Activated CD8-positive, alpha-beta memory T cell treated with anti-CD3 and anti-CD28 coated beads, Interleukin-2, amount 50 U/mL, for 48 hours (primary cell): ENCODE measurements around the gene BTAF1.

Experiments used
- DNase-seq: peaks from one replicate; pipeline ENCODE4 v3.0.0-alpha.2; 2020

The BTAF1 gene

DNA sequence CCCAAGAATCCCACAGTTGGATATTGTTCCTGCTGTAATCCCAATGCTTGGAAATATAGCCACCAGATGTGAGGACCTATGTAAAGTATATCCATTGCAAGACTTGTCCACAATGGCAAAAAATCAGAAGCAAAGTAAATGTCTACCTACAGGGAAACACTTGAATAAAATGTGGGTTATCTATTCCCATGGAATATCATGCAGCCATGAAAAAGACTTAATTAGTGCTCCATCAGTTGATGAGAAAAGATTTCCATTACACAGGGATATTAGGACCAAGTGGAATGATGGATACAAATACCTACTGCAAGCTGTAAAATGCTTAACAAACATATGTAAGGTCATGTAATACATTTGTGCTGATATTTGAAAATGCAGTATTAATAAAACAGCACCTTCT lies 131.2 kb downstream of the BTAF1 start:
- DNase-seq = no peak

DNA sequence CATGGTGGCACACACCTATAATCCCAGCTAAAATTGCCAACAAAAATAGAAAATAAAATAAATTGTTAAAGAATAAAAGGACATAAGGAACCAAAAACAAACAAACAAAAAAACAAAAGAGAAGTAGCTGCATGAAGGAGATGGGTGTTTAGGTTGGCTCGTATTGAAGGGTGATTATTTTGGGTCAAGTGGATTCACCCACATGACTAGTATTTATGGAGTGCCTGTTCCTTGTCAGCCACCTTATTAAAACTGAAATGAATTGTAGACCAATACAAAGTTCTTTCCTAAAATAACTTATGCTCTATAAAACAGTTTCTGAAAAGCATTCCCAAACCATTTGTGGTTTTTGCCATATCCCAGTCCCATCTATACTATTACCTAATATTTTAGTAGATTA lies 138.7 kb downstream of the BTAF1 start:
- no peak for DNase-seq

DNA sequence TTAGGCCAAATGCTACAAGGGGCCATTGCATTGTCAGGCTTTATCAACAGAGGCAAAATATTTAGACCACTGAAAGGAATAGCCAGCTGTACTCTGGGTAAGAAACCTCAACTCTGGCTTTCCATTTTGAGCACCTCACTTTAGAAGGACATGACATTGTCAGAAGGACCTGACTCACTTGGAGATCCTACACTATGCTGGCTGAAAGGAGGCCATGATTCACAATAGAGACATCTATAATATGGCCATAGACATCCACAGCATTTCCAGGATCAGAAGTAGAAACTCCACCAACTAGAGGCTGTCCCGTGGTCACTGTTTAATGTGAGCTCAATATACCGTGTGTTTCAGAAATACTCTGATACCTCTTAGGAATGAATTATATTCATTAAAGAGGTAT lies 140.9 kb downstream of the BTAF1 start:
- no peak for DNase-seq

DNA sequence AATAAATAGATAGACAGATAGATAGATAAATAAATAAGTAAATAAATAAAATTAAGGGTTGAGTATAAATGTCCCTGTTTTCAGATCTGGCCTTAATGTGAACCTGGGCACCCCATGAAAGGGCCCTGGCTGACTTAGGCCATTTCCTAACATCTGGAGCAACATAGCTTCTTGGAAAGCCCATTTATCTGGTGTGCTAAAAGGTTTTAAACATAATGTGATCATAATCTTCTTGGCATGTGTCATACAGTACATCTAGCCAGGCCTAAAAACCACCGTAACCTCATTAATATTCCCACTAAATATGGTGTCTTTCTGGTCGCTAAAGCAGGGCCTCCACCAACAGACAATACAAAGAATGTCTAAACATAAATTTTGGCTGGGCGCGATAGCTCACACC lies 142.8 kb downstream of the BTAF1 start:
- DNase-seq = no peak

DNA sequence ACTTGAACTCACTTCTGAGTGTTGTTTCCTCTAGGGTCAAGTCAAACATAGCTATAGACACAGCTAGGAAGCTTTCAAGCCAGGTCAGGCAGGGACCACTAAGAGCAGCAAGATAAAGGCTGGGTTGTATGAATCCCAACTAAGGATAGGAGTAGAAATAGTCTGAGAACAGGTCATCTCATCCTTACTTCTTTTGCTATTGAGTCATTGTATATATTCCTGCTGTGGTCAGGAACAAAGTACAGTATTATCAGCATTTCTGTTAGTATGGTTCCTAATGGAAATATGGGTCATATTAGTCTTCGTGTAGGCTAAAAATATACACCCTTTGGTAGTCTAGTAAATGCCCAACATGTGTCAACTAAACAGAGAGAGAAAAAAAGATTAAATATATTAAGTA lies 145.3 kb downstream of the BTAF1 start:
- DNase-seq = no peak

DNA sequence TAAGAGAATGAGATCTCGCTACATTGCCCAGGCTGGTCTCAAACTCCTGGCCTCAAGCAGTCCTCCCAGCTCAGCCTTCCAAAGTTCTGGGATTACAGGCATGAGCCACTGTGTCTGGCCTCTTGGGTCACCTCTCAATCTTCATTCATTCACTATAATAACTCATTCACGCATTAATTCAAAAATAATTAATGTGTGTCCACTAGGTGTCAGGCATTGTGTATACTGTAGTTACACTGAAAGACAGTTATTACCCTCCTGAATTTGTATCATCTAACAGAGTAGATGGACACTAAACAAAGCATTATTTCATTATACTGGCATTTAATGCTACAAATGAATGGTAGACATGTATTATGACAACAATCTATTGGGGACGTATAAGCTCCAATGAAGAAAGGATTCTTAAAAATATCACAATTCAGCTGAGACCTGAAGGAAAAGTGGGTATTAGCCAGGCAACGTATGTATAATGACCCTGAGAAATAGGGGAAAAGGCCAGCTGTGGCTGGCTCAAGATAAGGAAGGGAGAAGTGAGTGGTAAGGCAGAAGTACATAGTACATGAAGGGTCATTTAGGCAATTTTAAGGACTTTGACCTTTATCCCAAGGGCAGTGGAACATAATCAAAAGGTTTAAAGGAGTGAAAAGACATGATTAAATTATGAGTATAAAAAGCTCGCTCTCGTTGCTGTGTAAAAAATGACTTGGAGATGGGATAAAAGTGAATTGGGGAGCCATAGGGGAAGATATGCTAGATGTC lies 150.7 kb downstream of the BTAF1 start:
- no peak for DNase-seq

DNA sequence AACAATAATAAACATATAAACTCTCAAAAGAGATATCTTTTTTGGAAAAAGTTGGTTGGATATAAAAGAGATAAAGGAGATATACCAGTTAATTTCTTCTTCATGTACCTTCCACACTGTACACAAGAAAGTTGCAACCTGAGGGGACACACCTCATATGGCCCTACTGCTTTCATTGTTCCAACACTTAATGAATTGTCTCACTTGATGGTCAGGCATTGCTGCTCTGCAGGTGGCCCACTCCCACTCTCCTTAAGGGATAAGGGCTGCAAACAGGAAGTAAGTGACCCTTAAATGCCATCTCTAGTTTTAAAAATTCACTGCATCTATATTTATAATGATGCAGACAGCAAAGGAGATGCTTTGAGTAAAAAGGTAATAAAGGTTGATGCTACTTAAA lies 152.3 kb downstream of the BTAF1 start:
- no peak for DNase-seq

DNA sequence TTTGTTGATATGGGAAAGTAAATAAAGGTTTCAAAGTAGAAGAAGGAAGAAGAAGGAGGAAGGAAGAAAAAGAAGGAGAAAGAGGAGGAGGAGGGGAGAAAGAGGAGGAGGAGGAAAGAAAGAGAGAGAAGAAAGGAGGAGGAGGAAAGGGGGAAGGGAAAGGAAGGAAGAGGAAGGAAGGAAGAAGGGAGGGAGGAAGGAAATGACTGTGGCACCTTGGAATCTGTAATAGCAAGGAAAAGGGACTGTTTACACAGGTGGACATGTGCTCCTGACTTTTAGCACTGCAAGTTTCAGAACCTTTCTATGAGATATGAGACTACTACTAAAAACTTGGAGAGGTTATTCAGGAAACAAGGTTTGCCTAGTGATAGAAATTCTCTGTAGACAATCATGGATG lies 153.2 kb downstream of the BTAF1 start:
- no peak for DNase-seq

DNA sequence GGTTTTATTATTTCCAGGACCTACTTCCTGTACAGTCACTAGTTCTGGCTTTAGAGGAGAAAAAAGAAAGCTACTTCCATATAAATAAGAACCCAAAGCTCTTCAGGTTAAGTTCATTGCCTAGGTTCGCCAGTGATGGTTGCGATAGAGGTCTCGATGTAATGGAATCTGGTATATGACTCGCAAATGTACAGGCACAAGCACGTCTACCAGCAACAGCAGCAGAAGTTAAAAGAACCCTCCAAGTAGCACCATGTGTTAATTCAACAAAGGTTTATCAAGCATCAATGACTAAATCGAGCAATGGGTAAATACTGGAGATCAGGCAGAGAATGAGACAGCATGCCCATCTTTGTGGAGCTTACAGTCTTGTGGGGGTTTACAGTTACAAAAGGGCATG lies 155.4 kb downstream of the BTAF1 start:
- DNase-seq = no peak
